ENCODE data around the gene MRPL11. TPM values are rescaled to one million over a fixed set of nuclear protein-coding genes. Genes with fewer than 3 reads are reported as not detected.

The MRPL11 gene
- total and polyA plus RNA-seq, 10 of the 15 experiments (the other 5 are each of a cell fraction or from before 2014, with no cell fraction given), result 43.5 to 248 (median 109) TPM

DNA sequence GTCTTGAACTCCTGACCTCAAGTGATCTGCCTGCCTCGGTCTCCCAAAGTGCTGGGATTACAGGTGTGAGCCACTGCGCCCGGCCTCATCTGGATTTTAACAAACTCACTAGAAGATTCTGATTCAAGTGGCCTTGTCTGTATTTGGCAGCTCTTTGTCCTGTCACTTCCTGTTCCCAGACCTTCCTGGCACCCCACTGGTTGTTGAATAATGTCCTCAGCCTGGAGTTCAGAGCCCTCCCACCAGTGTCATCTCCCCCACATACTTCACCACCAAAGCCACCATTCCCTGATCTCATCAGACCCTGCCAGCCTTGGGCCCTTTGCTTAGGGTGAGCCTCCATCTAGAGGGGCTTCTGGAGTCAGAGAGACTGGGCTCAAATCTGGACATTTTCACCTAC, 31.4 kb upstream of the MRPL11 start:
- no peaks in the 10 kb centered on the region for H4K20me1 ChIP-seq (ENCODE audit: control insufficient read depth, insufficient read depth)
- no peak overlapping the region for H3K4me3 ChIP-seq
- no peak for FAIRE-seq
- BruUV-seq (replicated peaks), result no TSS peak
- peaks cover 11% of the 10 kb centered on the region for H3K4me1 ChIP-seq (ENCODE audit: control insufficient read depth, insufficient read depth, low read length)
- ChIA-PET RAD21 (ENCODE audit: unreplicated experiment) (interaction anchor here (1.6 kb wide), 1 partner anchor 31 kb away, joined by 4 read pairs; the partner anchor contains the start of gene MRPL11), CTCF (interaction anchor here (1.1 to 1.2 kb wide), 2 partner anchors 9 to 31 kb away, joined by 3 read pairs; partner anchors contain the start of gene MRPL11), POLR2A (no interaction called here), SMC1A (ENCODE audit: uncharacterized antibody, unreplicated experiment) (interaction anchor here (0.6 to 0.7 kb wide), 2 partner anchors 9 to 84 kb away, joined by 3 read pairs; no protein-coding TSS in a partner anchor)
- no peak overlapping the region for H3K9ac ChIP-seq (ENCODE audit: control insufficient read depth, insufficient read depth, low read length)
- H2AFZ ChIP-seq (ENCODE audit: control insufficient read depth, low read depth, low read length), result no peak overlapping the region
- H3K4me2 ChIP-seq (ENCODE audit: control insufficient read depth, insufficient read depth), result no peak overlapping the region
- H3K36me3 ChIP-seq (ENCODE audit: control insufficient read depth in 2 of 2, insufficient read depth in 2 of 2, low read length in 1 of 2), result no peaks in the 10 kb centered on the region
- 75% methylated on average over 3 of the region's 3 CpGs for WGBS (ENCODE audit: insufficient coverage, insufficient replicate concordance, low lambda C conversion rate, missing lambda C conversion rate)
- no peaks in the 10 kb centered on the region for H3K79me2 ChIP-seq (ENCODE audit: control insufficient read depth, insufficient read depth, low read length)
- no peak for DNase-seq (ENCODE audit: low read depth, low spot score)
- H3K27me3 ChIP-seq (replicated peaks in 1 of 2; ENCODE audit: control insufficient read depth in 2 of 2, insufficient read depth in 2 of 2, low read length in 1 of 2), result no peaks in the 10 kb centered on the region
- no peak overlapping the region for H3K27ac ChIP-seq (ENCODE audit: control insufficient read depth, insufficient read depth)
- intact Hi-C loops (cut with micrococcal nuclease; ENCODE audit: unreplicated experiment), result no loop called here
- no peak for TF ChIP-seq STAT1 (conservative IDR thresholded peaks at IDR 0.05)
- TF ChIP-seq JUNB (IDR thresholded peaks at IDR 0.05), result no peak
- no peak for TF ChIP-seq SIX5 (IDR thresholded peaks at IDR 0.05; ENCODE audit: low read depth, low read length, severe bottlenecking)
- in situ Hi-C loops (cut with MboI), result no loop called here
- H3K9me3 ChIP-seq (replicated peaks; ENCODE audit: control insufficient read depth, insufficient read depth, low read length), result no peaks in the 10 kb centered on the region
- ATAC-seq, result no peak

DNA sequence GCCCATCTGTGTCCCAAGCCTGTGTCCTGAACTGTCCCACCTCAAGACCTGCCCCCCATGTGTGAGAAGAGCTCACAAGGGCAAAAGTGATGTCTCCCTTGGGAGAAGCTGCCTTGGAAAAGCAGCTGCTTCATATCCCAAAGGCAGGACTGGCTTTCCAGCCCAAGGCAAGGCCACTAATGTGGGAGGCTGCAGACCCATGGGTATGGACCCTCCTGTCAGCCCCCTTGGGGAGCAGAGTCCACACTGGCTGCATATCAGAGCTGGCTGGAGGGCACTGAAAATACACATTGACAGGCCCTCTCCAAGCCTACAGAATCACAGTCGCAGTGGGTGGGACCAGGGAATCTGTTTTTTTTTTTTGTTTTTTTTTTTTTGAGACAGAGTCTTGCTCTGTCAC, 30.8 kb upstream of the MRPL11 start:
- Histone ChIP-seq H3K4me3 (no peak overlapping the region), H3K4me2 (ENCODE audit: control insufficient read depth, insufficient read depth) (no peak overlapping the region), H3K27me3 (replicated peaks in 1 of 2; ENCODE audit: control insufficient read depth in 2 of 2, insufficient read depth in 2 of 2, low read length in 1 of 2) (no peaks in the 10 kb centered on the region), H3K79me2 (ENCODE audit: control insufficient read depth, insufficient read depth, low read length) (no peaks in the 10 kb centered on the region), H3K36me3 (ENCODE audit: control insufficient read depth in 2 of 2, insufficient read depth in 2 of 2, low read length in 1 of 2) (no peaks in the 10 kb centered on the region), H3K9me3 (replicated peaks; ENCODE audit: control insufficient read depth, insufficient read depth, low read length) (no peaks in the 10 kb centered on the region), H3K4me1 (ENCODE audit: control insufficient read depth, insufficient read depth, low read length) (peaks cover 14% of the 10 kb centered on the region), H3K27ac (ENCODE audit: control insufficient read depth, insufficient read depth) (no peak overlapping the region), H3K9ac (ENCODE audit: control insufficient read depth, insufficient read depth, low read length) (no peak overlapping the region), H4K20me1 (ENCODE audit: control insufficient read depth, insufficient read depth) (no peaks in the 10 kb centered on the region), H2AFZ (ENCODE audit: control insufficient read depth, low read depth, low read length) (no peak overlapping the region)
- ATAC-seq, result no peak
- in situ Hi-C loops (cut with MboI), result no loop called here
- TF ChIP-seq, protein P1, sequence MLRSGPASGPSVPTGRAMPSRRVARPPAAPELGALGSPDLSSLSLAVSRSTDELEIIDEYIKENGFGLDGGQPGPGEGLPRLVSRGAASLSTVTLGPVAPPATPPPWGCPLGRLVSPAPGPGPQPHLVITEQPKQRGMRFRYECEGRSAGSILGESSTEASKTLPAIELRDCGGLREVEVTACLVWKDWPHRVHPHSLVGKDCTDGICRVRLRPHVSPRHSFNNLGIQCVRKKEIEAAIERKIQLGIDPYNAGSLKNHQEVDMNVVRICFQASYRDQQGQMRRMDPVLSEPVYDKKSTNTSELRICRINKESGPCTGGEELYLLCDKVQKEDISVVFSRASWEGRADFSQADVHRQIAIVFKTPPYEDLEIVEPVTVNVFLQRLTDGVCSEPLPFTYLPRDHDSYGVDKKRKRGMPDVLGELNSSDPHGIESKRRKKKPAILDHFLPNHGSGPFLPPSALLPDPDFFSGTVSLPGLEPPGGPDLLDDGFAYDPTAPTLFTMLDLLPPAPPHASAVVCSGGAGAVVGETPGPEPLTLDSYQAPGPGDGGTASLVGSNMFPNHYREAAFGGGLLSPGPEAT (IDR thresholded peaks at IDR 0.05; ENCODE audit: low read depth), result no peak
- TF ChIP-seq SRF (IDR thresholded peaks at IDR 0.05; ENCODE audit: low read depth in 2 of 2, low read length in 2 of 2) (no peak), POLR2AphosphoS2 (IDR thresholded peaks at IDR 0.05; ENCODE audit: low read depth, low read length) (no peak), CEBPB (IDR thresholded peaks at IDR 0.05; ENCODE audit: borderline replicate concordance in 1 of 2, low read depth in 2 of 2, low read length in 2 of 2) (no peak), TBL1XR1 (IDR thresholded peaks at IDR 0.05; ENCODE audit: low read depth, low read length) (no peak), BHLHE40 (IDR thresholded peaks at IDR 0.05; ENCODE audit: borderline replicate concordance in 1 of 2, low read depth in 2 of 2, low read length in 1 of 2) (no peak), ZSCAN29 (IDR thresholded peaks at IDR 0.05) (no peak), NBN (IDR thresholded peaks at IDR 0.05) (no peak), SUPT20H (IDR thresholded peaks at IDR 0.05; ENCODE audit: borderline replicate concordance, control insufficient read depth, low read depth, low read length) (no peak), ETV6 (conservative IDR thresholded peaks at IDR 0.05 in 1 of 2, IDR thresholded peaks at IDR 0.05 in 1 of 2; ENCODE audit: borderline replicate concordance in 1 of 2, low read depth in 1 of 2) (no peak), TCF3 (IDR thresholded peaks at IDR 0.05; ENCODE audit: borderline replicate concordance, insufficient read depth, low read depth, low read length) (no peak), JUND (IDR thresholded peaks at IDR 0.05; ENCODE audit: low read depth, low read length) (no peak), MXI1 (IDR thresholded peaks at IDR 0.05; ENCODE audit: low read depth, low read length) (no peak)
- 100% methylated on average over 1 of the region's 1 CpG for WGBS (ENCODE audit: insufficient coverage, insufficient replicate concordance, low lambda C conversion rate, missing lambda C conversion rate)
- no TSS peak for BruUV-seq (replicated peaks)
- POLR2A ChIA-PET, result no interaction called here
- RAD21 ChIA-PET (ENCODE audit: unreplicated experiment), result interaction anchor here (1.6 kb wide), 1 partner anchor 31 kb away, joined by 4 read pairs; the partner anchor contains the start of gene MRPL11
- SMC1A ChIA-PET (ENCODE audit: uncharacterized antibody, unreplicated experiment), result interaction anchor here (0.6 to 0.7 kb wide), 2 partner anchors 8 to 83 kb away, joined by 3 read pairs; no protein-coding TSS in a partner anchor
- intact Hi-C loops (cut with micrococcal nuclease; ENCODE audit: unreplicated experiment), result no loop called here
- FAIRE-seq, result no peak
- DNase-seq (ENCODE audit: low read depth, low spot score), result no peak
- CTCF ChIA-PET, result interaction anchor here (0.9 to 1.1 kb wide), 2 partner anchors 9 to 209 kb away, joined by 4 to 7 read pairs; no protein-coding TSS in a partner anchor

All from GM12878 (cell line).